GM10847 (cell line): Measurements from ENCODE around the gene C1orf174.

Experiments
- POLR2A ChIP-seq: IDR thresholded peaks from 2 replicates; pipeline ENCODE4 v1.6.1; 2011; ENCODE audit not compliant: insufficient read length; ENCODE audit errors: extremely low read depth

Gene C1orf174

GRCh38 chr1:3918966-3919611 lies 19.0 kb upstream of the C1orf174 start:
- TF ChIP-seq POLR2A, result no peak

DNA sequence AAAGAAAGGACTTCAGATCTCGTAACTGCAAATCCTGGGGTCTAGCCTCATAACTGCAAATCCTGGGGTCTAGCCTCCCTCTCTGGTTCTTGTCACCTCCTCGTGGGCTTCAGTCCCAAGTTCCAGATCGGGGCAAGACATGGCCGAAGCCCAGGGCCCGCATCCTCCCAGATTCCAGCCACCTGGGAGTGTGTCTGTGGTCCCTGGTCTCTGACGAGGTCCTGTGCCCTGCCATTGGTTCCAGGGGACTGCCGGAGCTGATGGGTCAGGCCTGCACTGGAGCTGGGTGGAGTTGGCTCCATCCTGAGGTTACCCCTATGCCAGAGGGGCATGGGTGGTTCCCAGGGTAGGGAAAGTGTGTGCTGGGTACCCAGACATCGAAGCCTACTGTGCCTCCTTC lies 17.7 kb upstream of the C1orf174 start:
- no peak for TF ChIP-seq POLR2A

- TF ChIP-seq POLR2A, result no peak
Observed at GRCh38 chr1:3915551-3916121, 15.6 kb upstream of the C1orf174 start.

- no peak for TF ChIP-seq POLR2A
Observed at GRCh38 chr1:3914911-3915310, 14.8 kb upstream of the C1orf174 start.

- no peak for TF ChIP-seq POLR2A
Observed at GRCh38 chr1:3914331-3914851, 14.3 kb upstream of the C1orf174 start.

GRCh38 chr1:3912809-3913685 lies 13.0 kb upstream of the C1orf174 start:
- TF ChIP-seq POLR2A, result no peak

DNA sequence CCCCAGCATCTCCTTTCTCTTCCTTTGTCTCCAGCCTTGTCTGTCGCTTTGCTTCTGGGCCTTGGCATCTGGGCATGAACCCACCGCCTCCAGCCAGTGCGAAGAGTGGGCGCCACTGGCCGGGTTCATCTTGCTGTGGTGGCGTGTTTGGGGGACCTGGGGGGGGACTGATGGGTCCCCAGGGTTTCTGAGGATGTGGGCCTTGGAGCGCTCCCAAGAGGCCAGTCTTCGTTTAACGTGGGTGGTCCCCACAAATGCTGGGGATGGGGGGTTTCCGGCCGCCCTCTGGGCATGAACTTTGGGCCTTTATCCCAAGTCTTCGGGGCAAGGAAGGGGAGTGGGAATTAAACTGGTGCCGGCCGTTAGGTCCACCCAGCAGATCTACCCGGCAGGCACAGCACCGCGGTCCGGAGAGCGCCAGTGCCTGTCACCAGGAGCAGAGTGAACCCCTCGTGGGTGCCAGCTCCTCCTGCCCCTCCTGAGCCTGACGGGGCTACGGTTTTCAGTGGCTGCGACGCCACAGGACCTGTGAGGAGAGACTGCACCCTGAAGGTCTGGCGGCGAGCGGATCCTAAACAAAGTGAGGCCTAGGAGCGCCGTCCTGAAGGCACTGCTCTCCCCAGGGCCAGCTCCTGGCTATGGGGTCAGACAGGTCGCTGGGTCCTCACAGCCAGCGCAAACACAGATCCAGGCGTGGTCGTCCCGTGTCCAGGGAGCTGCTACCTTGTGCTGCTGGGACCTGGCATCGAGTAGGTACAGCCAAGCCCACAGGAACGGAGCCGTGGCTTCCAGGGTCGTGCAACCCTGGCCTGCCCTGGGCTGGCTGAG lies 12.1 kb upstream of the C1orf174 start:
- no peak for TF ChIP-seq POLR2A

GRCh38 chr1:3910857-3911845 lies 11.1 kb upstream of the C1orf174 start:
- TF ChIP-seq POLR2A, result no peak

DNA sequence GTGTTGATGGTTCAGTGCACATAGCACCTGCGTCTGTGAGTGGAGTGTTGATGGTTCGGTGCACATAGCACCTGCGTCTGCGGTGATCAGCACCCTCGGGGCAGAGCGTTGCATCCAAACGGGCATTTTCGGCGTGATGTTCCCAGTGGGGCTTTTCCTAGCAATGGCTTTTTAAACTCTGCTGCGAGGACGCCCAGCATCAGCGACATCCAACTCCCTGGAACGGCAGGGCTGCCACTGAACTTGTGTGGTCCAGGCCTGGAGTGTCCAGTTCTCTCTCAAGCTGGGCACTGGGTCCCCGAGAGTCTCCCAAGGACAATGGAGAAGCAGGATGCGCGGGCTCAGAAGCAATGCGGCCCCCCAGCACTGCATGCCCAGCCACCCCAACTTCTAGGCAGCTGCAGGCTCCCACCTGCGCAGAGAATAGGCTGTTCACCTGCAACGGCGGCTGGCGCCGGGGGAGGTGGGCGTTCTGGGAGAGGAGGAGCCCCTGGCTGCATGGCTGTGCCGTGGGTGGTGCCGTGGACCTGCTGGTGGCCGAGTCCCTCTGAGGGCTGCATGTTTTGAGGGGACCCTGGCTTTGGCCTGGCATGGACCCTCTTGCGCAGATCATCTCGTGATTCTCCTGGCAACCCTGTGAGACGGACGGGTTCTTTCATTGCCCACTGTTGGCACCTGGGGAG lies 10.1 kb upstream of the C1orf174 start:
- no peak for TF ChIP-seq POLR2A

DNA sequence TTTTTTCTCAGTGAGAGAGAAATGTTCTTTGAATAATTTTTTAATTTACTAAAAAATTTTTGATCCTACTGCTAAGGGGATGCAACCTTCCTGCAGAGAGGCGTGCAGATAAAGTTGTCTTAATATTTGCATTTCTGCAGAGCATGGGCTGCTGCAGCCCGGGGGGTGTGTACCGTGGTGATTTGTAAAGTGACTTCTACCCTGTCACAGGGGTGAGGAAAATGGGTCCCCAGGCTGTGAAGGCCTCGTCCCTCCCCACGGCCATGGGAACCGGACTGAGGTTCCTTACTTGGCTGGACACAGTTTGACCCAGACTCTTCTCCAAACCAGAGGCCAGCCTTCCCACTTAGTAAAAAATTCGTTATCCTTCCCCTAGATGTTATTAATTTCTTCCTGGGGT lies 9.5 kb upstream of the C1orf174 start:
- TF ChIP-seq POLR2A, result no peak

DNA sequence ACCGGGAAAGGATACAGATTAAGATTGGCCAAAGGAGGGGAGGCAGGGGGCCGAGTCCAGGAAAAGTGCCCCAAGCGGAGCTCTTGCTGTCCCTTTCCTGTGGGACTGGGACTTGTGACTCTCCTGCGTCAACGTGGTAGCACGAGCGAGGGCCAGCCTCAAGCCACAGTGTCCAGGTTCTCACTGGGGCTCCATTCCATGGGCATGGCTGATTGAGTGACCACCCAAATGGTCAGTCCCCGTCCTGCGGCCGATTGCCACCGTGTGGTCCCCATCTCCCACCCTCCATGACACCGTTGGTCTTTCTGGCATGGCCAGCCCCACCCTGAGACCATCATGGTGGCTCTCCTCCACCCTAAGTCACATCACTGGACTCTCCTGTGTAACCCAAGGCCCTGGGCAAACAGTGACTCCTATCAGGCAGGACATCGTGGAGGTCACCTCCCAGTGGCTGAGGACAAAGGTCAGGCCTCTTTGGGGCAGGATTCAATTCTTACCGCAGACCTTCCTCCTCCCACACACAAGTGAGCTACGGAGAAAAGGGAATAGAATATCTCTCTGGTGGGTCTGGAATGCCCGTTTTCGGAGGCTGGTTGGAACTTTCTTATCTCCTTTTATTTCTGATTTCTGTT lies 8.9 kb upstream of the C1orf174 start:
- TF ChIP-seq POLR2A, result no peak

- TF ChIP-seq POLR2A, result no peak
Observed at GRCh38 chr1:3907621-3908165, 7.6 kb upstream of the C1orf174 start.
